Pulmonary artery endothelial cell (primary cell): Measurements from ENCODE around the gene CAPN7. TPM values are rescaled to one million over a fixed set of nuclear protein-coding genes. Genes with fewer than 3 reads are reported as not detected.
A peak's percentile ranks its signal among the peaks of the same experiment; 100 is the strongest.

Source experiments
- DNase-seq: peaks from one replicate; pipeline ENCODE4 v3.0.0-alpha.2; 2011; ENCODE audit warnings: low read depth, low spot score
- total RNA-seq: library from RNA; depleted of rRNA; stranded (reverse); fragments of >200 nt; gene quantifications from 2 replicates; pipeline ENCODE4 v1.2.3, GENCODE V29; 2014

CAPN7 gene
- total RNA-seq, 1 donor from 2014 or later: 21.2 TPM

- no peak for DNase-seq
Observed at GRCh38 chr3:15273227-15273626, 67.2 kb downstream of the CAPN7 start.

- no peak for DNase-seq
Observed at GRCh38 chr3:15276028-15276724, 70.1 kb downstream of the CAPN7 start.

GRCh38 chr3:15277861-15278500, 71.9 kb downstream of the CAPN7 start:
- no peak for DNase-seq

- DNase-seq: no peak
Observed at GRCh38 chr3:15279205-15279604, 73.2 kb downstream of the CAPN7 start.

GRCh38 chr3:15279671-15280402, 73.8 kb downstream of the CAPN7 start:
- no peak for DNase-seq

GRCh38 chr3:15280853-15281532, 74.9 kb downstream of the CAPN7 start:
- no peak for DNase-seq

GRCh38 chr3:15281817-15282216, 75.8 kb downstream of the CAPN7 start:
- DNase-seq: no peak

GRCh38 chr3:15283702-15284101, 77.7 kb downstream of the CAPN7 start:
- no peak for DNase-seq

GRCh38 chr3:15284121-15284889, 78.3 kb downstream of the CAPN7 start:
- DNase-seq: no peak

- no peak for DNase-seq
Observed at GRCh38 chr3:15286022-15286421, 80.0 kb downstream of the CAPN7 start.

- no peak for DNase-seq
Observed at GRCh38 chr3:15287565-15288330, 81.7 kb downstream of the CAPN7 start.

GRCh38 chr3:15288331-15289035, 82.4 kb downstream of the CAPN7 start:
- no peak for DNase-seq

GRCh38 chr3:15289661-15290060, 83.6 kb downstream of the CAPN7 start:
- DNase-seq: no peak

- DNase-seq: no peak
Observed at GRCh38 chr3:15290736-15291135, 84.7 kb downstream of the CAPN7 start.

GRCh38 chr3:15291589-15292541, 85.8 kb downstream of the CAPN7 start:
- DNase-seq: peak; percentile 22

GRCh38 chr3:15292765-15293522, 86.9 kb downstream of the CAPN7 start:
- DNase-seq: peak; percentile 29

- no peak for DNase-seq
Observed at GRCh38 chr3:15294929-15295328, 88.9 kb downstream of the CAPN7 start.

GRCh38 chr3:15295506-15295905, 89.5 kb downstream of the CAPN7 start:
- DNase-seq: peak; percentile 97
